CD4-positive, alpha-beta T cell treated with Interleukin-4 for 1 hour (primary cell): ENCODE results near the gene SCN8A.
"Not testable (repeated sequence)": the region's sequence is repeated elsewhere in the genome, so short reads cannot be mapped to it uniquely, and the experiment has no call there.

Experiments
- DNase-seq, 2 donors: peaks; one replicate each; pipeline ENCODE4 v3.0.0-alpha.2; 2020 to 2022

Gene SCN8A

DNA sequence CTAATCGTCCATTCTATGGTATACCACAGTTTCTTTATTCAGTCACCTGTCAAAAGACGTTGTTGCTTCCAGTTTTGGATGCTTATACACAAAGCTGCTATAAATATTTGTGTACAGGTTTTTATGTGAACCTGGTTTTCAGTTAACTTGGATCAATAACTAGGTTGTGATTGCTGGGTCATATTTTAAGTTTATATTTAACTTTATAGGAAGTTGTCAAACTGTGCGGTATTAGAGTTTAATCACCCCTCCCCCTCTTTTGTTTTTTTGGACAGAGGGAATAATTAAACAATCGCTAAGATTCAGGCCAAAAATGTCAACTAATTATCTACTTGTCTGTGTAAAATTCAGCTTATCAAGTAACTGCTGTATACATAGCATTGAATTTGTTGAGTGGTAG lies 34.3 kb downstream of the SCN8A start:
- no peak for DNase-seq

DNA sequence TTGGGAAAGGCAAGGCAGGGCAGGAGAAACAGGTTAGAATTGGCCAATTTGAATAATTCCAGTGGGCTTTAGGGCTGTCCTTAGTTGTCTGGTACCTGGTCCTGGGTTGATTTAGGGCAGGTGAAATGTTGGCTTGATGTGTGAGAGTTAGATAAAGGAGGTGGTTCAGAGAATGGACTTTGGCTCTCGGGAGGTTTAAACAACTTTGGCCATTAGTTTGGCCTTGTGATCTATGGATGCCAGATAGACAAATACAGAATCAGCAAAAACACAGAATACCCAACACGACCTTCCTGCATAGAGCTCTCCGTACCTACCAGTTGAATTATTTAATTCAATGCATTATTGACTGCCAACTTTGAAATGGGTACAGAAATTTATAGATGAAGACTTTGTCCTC lies 35.1 kb downstream of the SCN8A start:
- DNase-seq = no peak

- DNase-seq = no peak
Measured at GRCh38 chr12:51626629-51627028, 35.6 kb downstream of the SCN8A start.

DNA sequence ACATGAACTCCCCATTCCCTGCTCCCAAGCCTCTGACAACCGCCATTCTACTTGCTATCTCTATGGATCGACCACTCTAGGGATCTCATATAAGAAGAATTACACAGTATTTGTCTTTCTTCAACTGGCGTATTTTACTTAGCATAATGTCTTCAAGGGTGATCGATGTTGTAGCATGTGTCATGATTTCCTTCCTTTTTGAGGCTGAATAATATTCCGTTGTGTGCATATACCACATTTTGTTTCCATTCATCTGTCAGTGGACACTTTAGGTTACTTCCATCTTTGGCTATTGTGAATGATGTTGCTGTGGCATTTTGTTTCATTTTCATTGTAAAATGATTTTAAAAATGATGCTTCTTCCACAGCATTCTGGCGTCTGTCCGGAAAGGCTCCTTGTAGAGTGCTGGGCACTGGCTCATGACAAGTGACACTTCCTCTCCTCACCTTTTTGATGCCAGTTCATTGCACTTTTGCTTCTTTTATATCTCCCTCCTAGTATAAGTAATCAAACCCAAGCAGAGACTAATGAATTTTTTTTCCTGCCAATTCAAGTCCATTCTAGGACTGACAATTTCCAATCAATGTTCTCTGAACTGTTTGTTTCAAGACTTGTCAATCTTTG lies 39.3 kb downstream of the SCN8A start:
- DNase-seq = no peak

DNA sequence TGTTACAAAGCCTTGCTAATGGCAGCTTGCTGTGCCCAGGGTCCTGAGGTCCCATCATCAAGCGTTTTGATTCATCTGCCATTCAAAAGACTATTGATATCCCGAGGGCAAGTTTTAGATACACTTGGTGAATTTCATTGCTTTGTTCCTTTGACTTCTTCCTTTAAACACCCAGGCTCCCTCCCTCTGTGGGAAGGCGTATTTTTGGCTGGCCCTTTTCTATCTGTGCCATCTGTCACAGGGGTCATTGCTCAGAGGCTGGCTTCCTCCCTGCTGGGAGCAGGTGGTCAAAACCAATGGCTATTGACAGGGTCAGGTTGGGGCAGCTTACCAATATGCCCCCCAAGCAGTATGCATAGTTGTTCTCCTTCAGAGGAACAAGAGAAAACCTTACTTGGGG lies 40.0 kb downstream of the SCN8A start:
- DNase-seq = no peak

DNA sequence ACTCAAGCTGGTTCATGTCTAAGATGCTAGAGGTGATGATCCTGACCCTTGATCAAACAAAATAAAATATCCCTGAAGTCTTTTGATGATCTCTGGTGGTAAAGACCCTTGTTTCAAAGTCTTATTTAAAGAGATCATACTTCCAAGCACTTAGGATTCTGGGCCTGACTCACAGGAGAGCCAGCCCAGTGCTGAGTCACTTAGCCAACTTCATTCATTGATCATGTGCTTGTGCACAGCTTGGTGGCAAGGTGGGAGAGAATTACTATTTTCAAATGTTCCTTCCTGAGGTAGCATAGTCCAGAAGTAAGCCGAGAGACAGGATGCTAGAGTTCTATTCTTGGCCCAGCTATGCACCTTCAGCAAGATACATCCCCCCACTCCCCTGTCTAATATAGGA lies 40.6 kb downstream of the SCN8A start:
- no peak for DNase-seq

DNA sequence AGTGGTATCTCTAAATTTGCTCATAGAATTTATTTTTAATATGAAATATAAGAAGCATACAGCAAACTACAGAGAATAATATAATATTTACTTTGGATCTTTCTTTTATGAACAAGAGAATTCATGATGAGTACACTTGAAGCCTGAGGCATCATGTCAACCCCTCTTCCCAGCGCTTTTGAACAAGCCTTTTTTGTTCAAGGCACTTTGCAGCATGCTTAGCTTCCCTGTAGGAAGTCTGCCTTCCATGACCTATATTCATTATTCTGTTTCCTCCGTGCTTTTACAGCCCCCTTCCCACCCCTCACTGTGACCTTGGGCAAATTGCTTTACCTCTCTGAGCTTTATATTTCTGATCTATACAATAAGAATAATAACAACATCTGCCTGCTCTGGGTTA lies 41.6 kb downstream of the SCN8A start:
- DNase-seq = no peak

- DNase-seq = no peak
Measured at GRCh38 chr12:51635346-51635745, 44.3 kb downstream of the SCN8A start.

- no peak for DNase-seq
Measured at GRCh38 chr12:51636581-51636980, 45.5 kb downstream of the SCN8A start.

DNA sequence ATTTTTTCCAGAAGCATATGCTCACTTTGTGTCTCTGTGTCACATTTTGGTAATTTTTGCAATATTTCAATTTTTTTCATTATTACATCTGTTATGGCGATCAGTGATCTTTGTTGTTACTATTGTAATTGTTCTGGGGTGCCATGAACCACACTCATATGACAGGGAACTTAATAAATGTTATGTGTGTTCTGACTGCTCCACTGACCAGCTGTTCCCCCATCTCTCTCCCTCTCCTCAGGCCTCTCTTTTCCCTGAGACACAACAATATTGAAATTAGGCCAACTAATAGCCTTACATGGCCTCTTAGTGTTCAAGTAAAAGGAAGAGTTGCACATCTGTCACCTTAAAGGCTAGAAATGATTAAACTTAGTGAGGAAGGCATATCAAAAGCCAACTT lies 46.0 kb downstream of the SCN8A start:
- DNase-seq = no peak

DNA sequence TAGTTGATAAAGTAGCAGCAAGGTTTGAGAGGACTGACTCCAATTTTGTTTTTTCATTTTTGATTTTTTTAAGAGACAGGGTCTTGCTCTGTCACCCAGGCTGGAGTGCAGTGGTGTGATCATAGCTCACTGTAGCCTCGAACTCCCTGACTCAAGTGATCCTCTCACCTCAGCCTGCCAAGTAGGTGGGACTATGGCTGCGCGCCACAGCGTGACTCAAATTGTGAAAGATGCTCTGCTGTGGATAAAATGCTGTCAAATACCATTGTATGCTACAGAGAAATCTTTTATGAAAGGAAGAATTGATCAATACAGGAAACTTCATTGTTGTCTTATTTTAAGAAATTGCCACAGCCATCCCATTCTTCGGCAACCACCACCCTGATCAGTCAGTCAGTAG lies 48.3 kb downstream of the SCN8A start:
- no peak for DNase-seq

DNA sequence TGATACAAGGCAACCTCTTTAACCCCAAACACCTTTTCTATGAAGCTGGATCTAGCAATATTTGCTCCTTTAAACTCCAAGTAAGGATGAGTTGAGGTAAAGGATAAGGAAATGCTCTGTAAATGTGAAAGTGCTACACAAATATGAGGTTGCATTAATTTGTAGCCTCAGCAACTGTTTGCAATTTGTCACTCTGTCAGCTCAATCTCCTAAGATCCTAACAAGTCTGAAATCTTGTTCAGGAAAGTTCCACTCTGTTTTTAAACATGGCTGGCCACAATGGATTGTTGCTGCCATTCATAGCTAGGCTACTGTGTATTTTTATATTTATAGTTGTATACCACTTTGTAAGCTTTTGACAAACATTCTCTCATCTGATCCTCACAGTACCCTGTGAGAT lies 51.3 kb downstream of the SCN8A start:
- no peak for DNase-seq

DNA sequence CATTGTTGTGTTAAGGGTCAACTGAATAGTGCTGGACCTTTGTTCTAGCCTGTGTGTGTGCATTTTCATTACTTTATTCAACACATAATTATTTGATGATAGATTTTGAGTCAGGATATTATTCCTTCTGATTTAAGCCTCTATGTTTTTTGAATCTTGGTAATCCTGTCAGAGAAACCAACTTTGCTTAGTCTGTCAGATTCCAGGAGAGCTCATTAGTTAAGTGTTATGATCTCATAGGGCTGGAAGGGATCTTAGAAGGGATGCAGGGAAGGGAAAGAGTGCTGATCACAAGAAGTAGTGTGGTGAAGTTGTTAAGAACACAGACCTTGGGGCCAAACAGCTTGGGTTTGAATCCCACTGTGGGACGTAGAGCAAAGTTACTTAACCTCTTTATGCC lies 52.9 kb downstream of the SCN8A start:
- DNase-seq = no peak

- not testable (repeated sequence) for DNase-seq
Measured at GRCh38 chr12:51644691-51645090, 53.7 kb downstream of the SCN8A start.

DNA sequence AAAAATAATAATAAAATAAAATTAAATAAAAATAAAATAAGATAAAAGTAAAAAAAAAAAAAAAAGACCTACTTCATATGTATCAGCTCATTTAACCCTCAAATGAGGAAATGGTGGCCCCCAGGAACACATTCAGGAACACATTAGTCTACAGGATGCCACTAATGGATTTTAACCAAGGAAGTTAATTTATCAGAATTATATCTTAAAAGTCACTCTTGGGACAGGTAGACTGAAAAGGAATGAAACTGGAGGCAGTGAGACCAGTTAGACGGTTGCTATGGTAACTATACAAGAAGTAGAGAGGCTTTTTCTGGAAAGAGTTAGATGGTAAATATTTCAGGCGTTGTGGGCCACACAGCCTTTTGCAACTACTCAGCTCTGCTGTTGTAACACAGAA lies 54.9 kb downstream of the SCN8A start:
- DNase-seq = no peak

DNA sequence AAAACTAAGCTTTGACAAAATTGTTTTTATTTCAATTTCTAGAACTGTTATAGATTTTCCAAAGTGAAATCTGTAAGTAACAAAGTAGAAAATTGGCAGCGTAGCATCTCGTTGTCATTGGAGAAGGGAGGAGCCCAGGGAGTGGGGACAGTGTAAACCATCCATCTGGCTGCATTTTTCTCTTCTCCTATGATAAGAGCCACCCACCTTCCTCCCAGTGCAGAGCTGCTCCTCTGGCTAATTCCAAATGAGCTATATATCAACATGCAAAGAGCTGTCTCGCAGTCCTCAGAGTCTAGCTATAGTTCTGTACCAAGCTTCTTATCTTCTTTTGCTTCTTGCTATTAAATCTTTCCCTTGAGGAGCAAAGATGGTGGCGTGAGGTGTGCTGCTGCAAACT lies 56.6 kb downstream of the SCN8A start:
- no peak for DNase-seq

DNA sequence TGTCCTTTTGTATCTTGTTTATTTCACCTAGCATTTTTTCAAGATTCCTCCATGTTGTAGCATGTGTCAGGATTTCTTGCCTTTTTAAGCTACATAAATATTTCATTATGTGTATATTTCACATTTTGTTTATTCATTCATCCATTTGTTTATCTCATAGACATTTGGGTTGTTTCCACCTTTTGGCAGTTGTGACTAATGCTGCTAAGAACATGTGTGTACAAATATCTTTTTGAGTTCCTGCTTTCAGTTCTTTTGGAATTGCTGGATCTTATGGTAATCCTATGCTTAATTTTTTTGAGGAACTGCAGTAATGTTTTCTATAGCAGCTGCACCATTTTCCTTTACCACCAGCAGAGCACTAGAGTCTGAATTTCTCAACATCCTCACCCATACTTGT lies 62.4 kb downstream of the SCN8A start:
- no peak for DNase-seq

- no peak for DNase-seq
Measured at GRCh38 chr12:51661199-51661598, 70.2 kb downstream of the SCN8A start.

GRCh38 chr12:51661836-51662235 lies 70.8 kb downstream of the SCN8A start:
- no peak for DNase-seq

DNA sequence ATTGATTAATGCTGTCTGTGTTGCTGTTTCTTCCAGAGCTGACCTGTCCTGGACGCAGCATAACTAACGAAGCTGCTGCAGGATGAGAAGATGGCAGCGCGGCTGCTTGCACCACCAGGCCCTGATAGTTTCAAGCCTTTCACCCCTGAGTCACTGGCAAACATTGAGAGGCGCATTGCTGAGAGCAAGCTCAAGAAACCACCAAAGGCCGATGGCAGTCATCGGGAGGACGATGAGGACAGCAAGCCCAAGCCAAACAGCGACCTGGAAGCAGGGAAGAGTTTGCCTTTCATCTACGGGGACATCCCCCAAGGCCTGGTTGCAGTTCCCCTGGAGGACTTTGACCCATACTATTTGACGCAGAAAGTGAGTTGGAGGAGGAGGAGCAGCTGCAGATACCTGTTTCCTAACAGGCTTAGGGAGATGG lies 71.7 kb downstream of the SCN8A start:
- DNase-seq = no peak

GRCh38 chr12:51663390-51663789 lies 72.4 kb downstream of the SCN8A start:
- DNase-seq = no peak

- no peak for DNase-seq
Measured at GRCh38 chr12:51666696-51667095, 75.7 kb downstream of the SCN8A start.

DNA sequence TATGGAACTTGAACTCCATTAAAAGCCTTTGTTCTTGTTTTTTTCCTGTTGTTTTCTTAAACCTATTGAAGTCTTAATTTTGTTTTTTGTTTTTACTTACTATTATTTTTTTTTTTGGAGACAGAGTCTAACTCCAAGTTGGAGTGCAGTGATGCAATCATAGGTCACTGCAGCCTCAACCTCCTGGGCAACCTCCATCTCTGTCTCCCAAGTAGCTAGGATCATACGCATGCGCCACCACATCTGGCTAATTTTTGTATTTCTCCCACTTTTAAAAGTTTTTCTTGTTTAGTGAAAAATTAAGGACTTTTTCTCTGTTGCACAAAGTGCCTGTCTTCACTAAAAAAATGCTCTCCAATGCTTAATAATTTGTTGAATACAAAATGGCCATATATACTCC lies 76.2 kb downstream of the SCN8A start:
- DNase-seq = no peak

DNA sequence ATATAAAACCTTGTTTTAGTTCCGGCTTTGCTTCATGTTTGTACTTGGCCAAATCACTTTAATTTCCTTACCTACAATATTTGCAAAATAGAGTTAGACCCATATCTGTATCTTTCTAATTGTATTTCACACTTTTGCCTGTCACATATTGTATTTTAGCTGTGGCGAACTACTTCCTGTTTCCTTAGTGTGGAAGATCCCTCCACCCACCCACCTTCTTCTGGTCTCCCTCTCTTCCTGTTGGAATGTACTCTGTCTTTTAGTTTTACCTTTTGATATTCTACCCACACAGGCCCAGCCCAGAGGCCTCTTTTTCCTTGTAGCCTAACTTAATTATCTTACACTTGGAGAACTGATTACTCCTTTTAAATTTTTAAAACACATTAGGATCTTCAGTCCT lies 78.2 kb downstream of the SCN8A start:
- DNase-seq = no peak

GRCh38 chr12:51669996-51670395 lies 79.0 kb downstream of the SCN8A start:
- no peak for DNase-seq

DNA sequence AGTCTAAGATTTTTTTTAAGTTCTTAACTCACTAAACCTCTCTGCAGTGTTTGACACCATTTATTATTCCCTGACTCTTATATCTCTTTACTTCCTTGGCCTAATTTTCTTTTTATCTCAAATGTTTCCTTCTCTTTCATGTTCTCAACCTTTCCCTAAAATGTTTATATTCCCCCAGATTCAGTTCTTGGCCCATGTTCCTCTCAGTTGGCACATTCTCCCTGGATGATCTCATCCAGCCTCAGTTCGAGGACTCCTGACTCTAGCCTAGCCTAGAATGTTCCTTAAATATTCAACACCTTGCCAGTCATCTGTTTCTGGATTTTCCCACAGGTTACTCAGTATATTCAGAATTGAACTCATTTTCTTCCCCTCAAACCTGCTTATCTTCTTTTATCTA lies 81.3 kb downstream of the SCN8A start:
- no peak for DNase-seq
